PFSK-1 (cell line): ENCODE measurements around the gene EI24.

Source experiments
- POLR2AphosphoS5 ChIP-seq: IDR thresholded peaks from 2 replicates; pipeline ENCODE4 v1.6.1; 2012; ENCODE audit warnings: low read depth, mild to moderate bottlenecking, control low read depth, low read length, moderate library complexity
- SIN3A ChIP-seq: IDR thresholded peaks from 2 replicates; pipeline ENCODE4 v1.6.1; 2012; ENCODE audit warnings: mild to moderate bottlenecking, low read length, moderate library complexity, borderline replicate concordance; ENCODE audit not compliant: insufficient read depth
- TF ChIP-seq, protein P1 (sequence below), 2 experiments: IDR thresholded peaks; 2 replicates each; pipeline versions ENCODE4 v1.6.1 to v1.8.0; 2011 to 2012; ENCODE audit warnings: low read depth in 2 of 2, low read length in 2 of 2, control low read depth in 1 of 2, inconsistent platforms in 1 of 2, mild to moderate bottlenecking in 1 of 2, moderate library complexity in 1 of 2; ENCODE audit not compliant: insufficient read depth in 1 of 2

DNA sequence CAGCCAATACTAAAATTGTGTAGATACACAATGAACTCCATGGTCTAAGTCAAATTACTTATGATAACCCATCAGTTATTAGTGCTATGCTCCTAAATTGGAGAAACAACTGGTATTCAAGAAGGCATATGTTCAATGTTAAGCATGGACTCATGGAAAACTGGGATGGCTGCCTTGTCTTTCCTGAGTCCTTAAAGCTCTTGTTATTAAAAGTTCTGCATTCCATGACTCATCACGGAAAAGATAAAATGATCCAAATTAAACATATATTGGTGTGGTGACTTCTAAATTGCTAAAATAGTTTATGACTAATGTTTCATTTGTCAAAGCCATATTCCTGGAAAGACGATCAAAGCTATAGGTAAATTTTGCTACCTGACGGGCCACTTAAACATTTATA, 9.4 kb upstream of the EI24 start:
- no peak for TF ChIP-seq POLR2AphosphoS5
- TF ChIP-seq SIN3A, result no peak
- TF ChIP-seq, protein P1, sequence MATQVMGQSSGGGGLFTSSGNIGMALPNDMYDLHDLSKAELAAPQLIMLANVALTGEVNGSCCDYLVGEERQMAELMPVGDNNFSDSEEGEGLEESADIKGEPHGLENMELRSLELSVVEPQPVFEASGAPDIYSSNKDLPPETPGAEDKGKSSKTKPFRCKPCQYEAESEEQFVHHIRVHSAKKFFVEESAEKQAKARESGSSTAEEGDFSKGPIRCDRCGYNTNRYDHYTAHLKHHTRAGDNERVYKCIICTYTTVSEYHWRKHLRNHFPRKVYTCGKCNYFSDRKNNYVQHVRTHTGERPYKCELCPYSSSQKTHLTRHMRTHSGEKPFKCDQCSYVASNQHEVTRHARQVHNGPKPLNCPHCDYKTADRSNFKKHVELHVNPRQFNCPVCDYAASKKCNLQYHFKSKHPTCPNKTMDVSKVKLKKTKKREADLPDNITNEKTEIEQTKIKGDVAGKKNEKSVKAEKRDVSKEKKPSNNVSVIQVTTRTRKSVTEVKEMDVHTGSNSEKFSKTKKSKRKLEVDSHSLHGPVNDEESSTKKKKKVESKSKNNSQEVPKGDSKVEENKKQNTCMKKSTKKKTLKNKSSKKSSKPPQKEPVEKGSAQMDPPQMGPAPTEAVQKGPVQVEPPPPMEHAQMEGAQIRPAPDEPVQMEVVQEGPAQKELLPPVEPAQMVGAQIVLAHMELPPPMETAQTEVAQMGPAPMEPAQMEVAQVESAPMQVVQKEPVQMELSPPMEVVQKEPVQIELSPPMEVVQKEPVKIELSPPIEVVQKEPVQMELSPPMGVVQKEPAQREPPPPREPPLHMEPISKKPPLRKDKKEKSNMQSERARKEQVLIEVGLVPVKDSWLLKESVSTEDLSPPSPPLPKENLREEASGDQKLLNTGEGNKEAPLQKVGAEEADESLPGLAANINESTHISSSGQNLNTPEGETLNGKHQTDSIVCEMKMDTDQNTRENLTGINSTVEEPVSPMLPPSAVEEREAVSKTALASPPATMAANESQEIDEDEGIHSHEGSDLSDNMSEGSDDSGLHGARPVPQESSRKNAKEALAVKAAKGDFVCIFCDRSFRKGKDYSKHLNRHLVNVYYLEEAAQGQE (IDR thresholded peaks at IDR 0.05; ENCODE audit: insufficient read depth in 1 of 2, low read depth in 2 of 2, low read length in 2 of 2), result no peak
